Left hindlimb (tissue), 1 donor: Measurements from ENCODE around the gene NAV2.
"Not testable (repeated sequence)": the region's sequence is repeated elsewhere in the genome, so short reads cannot be mapped to it uniquely, and the experiment has no call there.

Experiments
- DNase-seq: peaks from one replicate; pipeline ENCODE4 v3.0.0-alpha.2; 2018

Gene NAV2

GRCh38 chr11:19869946-19870589 is 157.4 kb downstream of the NAV2 start:
- no peak for DNase-seq

- no peak for DNase-seq
These were observed 158.9 kb downstream of the NAV2 start for GRCh38 chr11:19871531-19871930.

- no peak for DNase-seq
These were observed 160.0 kb downstream of the NAV2 start for GRCh38 chr11:19872512-19873145.

GRCh38 chr11:19873730-19874129 is 161.1 kb downstream of the NAV2 start:
- DNase-seq, result no peak

- no peak for DNase-seq
These were observed 161.6 kb downstream of the NAV2 start for GRCh38 chr11:19874266-19874665.

GRCh38 chr11:19876750-19877149 is 164.1 kb downstream of the NAV2 start:
- no peak for DNase-seq

- no peak for DNase-seq
These were observed 165.9 kb downstream of the NAV2 start for GRCh38 chr11:19878520-19878919.

GRCh38 chr11:19879307-19880087 is 166.9 kb downstream of the NAV2 start:
- no peak for DNase-seq

GRCh38 chr11:19880088-19880345 is 167.4 kb downstream of the NAV2 start:
- no peak for DNase-seq

- no peak for DNase-seq
These were observed 168.5 kb downstream of the NAV2 start for GRCh38 chr11:19881177-19881576.

GRCh38 chr11:19882356-19882755 is 169.7 kb downstream of the NAV2 start:
- DNase-seq, result no peak

GRCh38 chr11:19886498-19886897 is 173.9 kb downstream of the NAV2 start:
- no peak for DNase-seq

- no peak for DNase-seq
These were observed 175.2 kb downstream of the NAV2 start for GRCh38 chr11:19887842-19888241.

- no peak for DNase-seq
These were observed 176.9 kb downstream of the NAV2 start for GRCh38 chr11:19889531-19889930.

- DNase-seq, result no peak
These were observed 177.7 kb downstream of the NAV2 start for GRCh38 chr11:19890308-19890707.

- no peak for DNase-seq
These were observed 178.4 kb downstream of the NAV2 start for GRCh38 chr11:19891022-19891421.

GRCh38 chr11:19892387-19892786 is 179.8 kb downstream of the NAV2 start:
- DNase-seq, result no peak

- no peak for DNase-seq
These were observed 180.2 kb downstream of the NAV2 start for GRCh38 chr11:19892876-19893275.

- no peak for DNase-seq
These were observed 181.8 kb downstream of the NAV2 start for GRCh38 chr11:19894404-19894803.

GRCh38 chr11:19895037-19895436 is 182.4 kb downstream of the NAV2 start:
- not testable (repeated sequence) for DNase-seq

GRCh38 chr11:19895776-19896175 is 183.1 kb downstream of the NAV2 start:
- no peak for DNase-seq

- DNase-seq, result peak; percentile 84
These were observed 191.0 kb downstream of the NAV2 start for GRCh38 chr11:19903620-19904069.

- no peak for DNase-seq
These were observed 192.7 kb downstream of the NAV2 start for GRCh38 chr11:19905280-19905853.

GRCh38 chr11:19906126-19906525 is 193.5 kb downstream of the NAV2 start:
- no peak for DNase-seq
